Fibroblast of skin of scalp (primary cell): Measurements from ENCODE around the gene DHRS2.
A peak's percentile ranks its signal among the peaks of the same experiment; 100 is the strongest.

Source experiments
- DNase-seq: peaks from one replicate; pipeline ENCODE4 v3.0.0-alpha.2; 2013

Gene DHRS2

DNA sequence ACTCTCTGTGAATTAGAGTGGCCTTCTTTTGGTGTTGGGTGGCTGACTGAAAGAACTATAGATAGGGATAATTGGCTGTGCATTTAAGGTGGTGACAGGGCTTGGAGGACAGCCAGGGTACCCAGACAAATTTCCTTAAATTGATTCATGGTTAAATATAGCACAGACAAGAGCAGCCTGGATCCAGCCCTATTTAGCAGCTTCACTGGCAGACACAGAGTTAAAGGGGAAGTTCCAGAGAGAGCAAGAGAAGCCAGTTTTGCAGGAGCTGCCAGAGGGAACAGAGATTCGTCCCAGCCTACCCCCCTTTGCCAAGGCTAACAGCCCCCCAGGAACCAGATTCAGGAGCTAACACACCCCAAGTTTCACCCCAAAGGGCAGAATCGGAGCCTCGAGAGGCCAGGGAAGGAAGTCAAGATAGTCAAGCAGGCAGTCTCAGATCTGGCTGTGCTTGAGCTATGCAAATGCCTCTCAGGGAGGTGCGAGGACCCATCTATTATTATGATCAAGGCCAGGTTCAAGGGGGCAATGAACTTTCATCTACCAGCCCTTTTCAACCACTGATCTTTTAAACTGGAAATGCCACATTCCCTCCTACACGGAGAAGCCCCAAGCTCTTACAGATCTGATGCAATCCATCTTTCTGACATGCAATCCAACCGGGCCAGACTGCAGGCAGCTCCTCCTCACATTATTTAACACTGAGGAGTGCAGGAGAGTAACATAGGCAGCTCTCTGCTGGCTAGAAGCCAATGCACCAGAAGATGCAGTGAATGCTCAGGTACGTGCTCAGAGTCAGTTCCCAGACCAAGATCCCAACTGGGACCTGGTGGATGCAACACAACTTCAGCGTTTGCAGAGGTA is 58.2 kb downstream of the DHRS2 start:
- DNase-seq, result peak; percentile 95
